ENCODE measurements around the gene FAM228B.

GRCh38 chr2:24183366-24184069 is 60.2 kb downstream of the FAM228B start:
- TF ChIP-seq CTCF (IDR thresholded peaks at IDR 0.05 in 4 of 5, conservative IDR thresholded peaks at IDR 0.05 in 1 of 5) (no peak), POLR2A (IDR thresholded peaks at IDR 0.05) (no peak)

All from gastrocnemius medialis (tissue), 4 donors.